Retinal pigment epithelial cell (primary cell): ENCODE results near the gene RIPK1.
A peak's percentile ranks its signal among the peaks of the same experiment; 100 is the strongest.
"Not testable (repeated sequence)": the region's sequence is repeated elsewhere in the genome, so short reads cannot be mapped to it uniquely, and the experiment has no call there.

Experiments used
- DNase-seq: peaks from one replicate; pipeline ENCODE4 v3.0.0-alpha.2; 2010; ENCODE audit warnings: low read depth
- H3K4me3 ChIP-seq: 2 replicates; pipeline ENCODE4 v1.5.1; 2011; ENCODE audit warnings: mild to moderate bottlenecking, low read length, control low read depth, moderate library complexity
- CTCF ChIP-seq: conservative IDR thresholded peaks from 2 replicates; pipeline ENCODE4 v1.5.1; 2011; ENCODE audit warnings: low read depth, low read length, control low read depth, inconsistent platforms

The RIPK1 gene

GRCh38 chr6:3063733-3064700 is 4.3 kb upstream of the RIPK1 start:
- no peak for DNase-seq

GRCh38 chr6:3071568-3071967 is 3.3 kb downstream of the RIPK1 start:
- no peak for TF ChIP-seq CTCF
- H3K4me3 ChIP-seq, result no peak overlapping the region
- DNase-seq, result no peak

More at GRCh38 chr6:3063733-3064700, 4.3 kb upstream of the RIPK1 start:
- H3K4me3 ChIP-seq, result peak overlapping the region; percentile 57
- no peak for TF ChIP-seq CTCF

- no peak overlapping the region for H3K4me3 ChIP-seq
- TF ChIP-seq CTCF, result no peak
- no peak for DNase-seq
Measured at GRCh38 chr6:3072798-3073197, 4.5 kb downstream of the RIPK1 start.

- no peak overlapping the region for H3K4me3 ChIP-seq
- no peak for DNase-seq
- no peak for TF ChIP-seq CTCF
Measured at GRCh38 chr6:3073382-3073781, 5.1 kb downstream of the RIPK1 start.

GRCh38 chr6:3075772-3076113 is 7.4 kb downstream of the RIPK1 start:
- DNase-seq, result no peak
- no peak for TF ChIP-seq CTCF
- no peak overlapping the region for H3K4me3 ChIP-seq

- H3K4me3 ChIP-seq, result no peak overlapping the region
- TF ChIP-seq CTCF, result no peak
- DNase-seq, result no peak
Measured at GRCh38 chr6:3076320-3076719, 8.0 kb downstream of the RIPK1 start.

GRCh38 chr6:3077430-3077829 is 9.1 kb downstream of the RIPK1 start:
- no peak overlapping the region for H3K4me3 ChIP-seq
- DNase-seq, result no peak
- TF ChIP-seq CTCF, result no peak

- DNase-seq, H3K4me3 ChIP-seq: not testable (repeated sequence)
Measured at GRCh38 chr6:3078952-3079351, 10.7 kb downstream of the RIPK1 start.
